HepG2 (cell line): ENCODE results near the gene ZNF174. TPM values are rescaled to one million over a fixed set of nuclear protein-coding genes. Genes with fewer than 3 reads are reported as not detected.

Experiments used
- ATF3 ChIP-seq: sonication (generic); formaldehyde crosslinking; IDR thresholded peaks from 2 replicates; pipeline ENCODE4 v1.4.0; 2020; ENCODE audit warnings: missing genetic modification reagents
- EZH2 ChIP-seq: conservative IDR thresholded peaks from 2 replicates; pipeline ENCODE4 v1.6.1; 2012; ENCODE audit warnings: mild to moderate bottlenecking, low read depth, low read length, moderate library complexity
- FOXP1 ChIP-seq, 2 experiments: fragments of 450-650 bp in 1 of 2; IDR thresholded peaks; 2 replicates each; pipeline ENCODE4 v1.6.1; 2017 to 2018; ENCODE audit warnings: antibody characterized with exemption in 1 of 2
- HNF1A ChIP-seq, 2 experiments: sonication (generic) in 1 of 2; formaldehyde crosslinking in 1 of 2; IDR thresholded peaks; 2 replicates each; pipeline versions ENCODE4 v1.4.0 to v1.6.1; 2016 to 2020; ENCODE audit warnings: borderline replicate concordance in 1 of 2, low read depth in 1 of 2, mild to moderate bottlenecking in 1 of 2, missing genetic modification reagents in 1 of 2
- MTERF4 ChIP-seq: sonication (generic); formaldehyde crosslinking; IDR thresholded peaks from 2 replicates; pipeline ENCODE4 v1.8.0; 2023; ENCODE audit warnings: mild to moderate bottlenecking, missing genetic modification reagents
- MTF2 ChIP-seq: sonication (generic); formaldehyde crosslinking; IDR thresholded peaks from 2 replicates; pipeline ENCODE4 v1.5.0; 2020; ENCODE audit warnings: missing genetic modification reagents, borderline replicate concordance
- NFYB ChIP-seq: sonication (generic); formaldehyde crosslinking; IDR thresholded peaks from 2 replicates; pipeline ENCODE4 v1.4.0; 2020; ENCODE audit warnings: missing genetic modification reagents
- RBFOX2 ChIP-seq: fragments of 200-400 bp; formaldehyde crosslinking; IDR thresholded peaks from 2 replicates; pipeline ENCODE4 v1.6.1; 2017; ENCODE audit warnings: low read depth, mild to moderate bottlenecking, low read length
- SMAD3 ChIP-seq: sonication (generic); formaldehyde crosslinking; IDR thresholded peaks from 2 replicates; pipeline ENCODE4 v1.4.0; 2020; ENCODE audit warnings: missing genetic modification reagents
- SMARCE1 ChIP-seq: fragments of 450-650 bp; IDR thresholded peaks from 2 replicates; pipeline ENCODE4 v1.6.1; 2017; ENCODE audit warnings: borderline replicate concordance
- SNAI1 ChIP-seq: sonication (generic); formaldehyde crosslinking; IDR thresholded peaks from 2 replicates; pipeline ENCODE4 v1.5.0; 2020; ENCODE audit warnings: mild to moderate bottlenecking, missing genetic modification reagents, borderline replicate concordance
- SRY ChIP-seq: sonication (generic); formaldehyde crosslinking; IDR thresholded peaks from 2 replicates; pipeline ENCODE4 v1.8.0; 2022; ENCODE audit warnings: mild to moderate bottlenecking, missing genetic modification reagents
- U2AF1 ChIP-seq: fragments of 200-400 bp; formaldehyde crosslinking; optimal IDR thresholded peaks from 2 replicates; pipeline ENCODE3; 2017; ENCODE audit warnings: mild to moderate bottlenecking, low read depth, low read length
- ZBTB10 ChIP-seq: sonication (generic); formaldehyde crosslinking; IDR thresholded peaks from 2 replicates; pipeline ENCODE4 v1.4.0; 2020; ENCODE audit warnings: missing genetic modification reagents, borderline replicate concordance
- ZNF260 ChIP-seq: sonication (generic); formaldehyde crosslinking; IDR thresholded peaks from 2 replicates; pipeline ENCODE4 v1.4.0; 2020; ENCODE audit warnings: missing genetic modification reagents, low read depth, mild to moderate bottlenecking, borderline replicate concordance
- ZNF274 ChIP-seq: sonication (generic); formaldehyde crosslinking; IDR thresholded peaks from 2 replicates; pipeline ENCODE4 v1.5.1; 2020; ENCODE audit warnings: mild to moderate bottlenecking, missing genetic modification reagents
- ZNF333 ChIP-seq: sonication (generic); formaldehyde crosslinking; IDR thresholded peaks from 2 replicates; pipeline ENCODE4 v1.4.0; 2020; ENCODE audit warnings: mild to moderate bottlenecking, missing genetic modification reagents, borderline replicate concordance
- ZNF468 ChIP-seq: sonication (generic); formaldehyde crosslinking; IDR thresholded peaks from 2 replicates; pipeline ENCODE4 v1.8.0; 2022; ENCODE audit warnings: mild to moderate bottlenecking, moderate library complexity, missing genetic modification reagents
- ZNF598 ChIP-seq: sonication (generic); formaldehyde crosslinking; IDR thresholded peaks from 2 replicates; pipeline ENCODE4 v1.5.1; 2020; ENCODE audit warnings: mild to moderate bottlenecking, missing genetic modification reagents, borderline replicate concordance
- ZNF703 ChIP-seq: sonication (generic); formaldehyde crosslinking; IDR thresholded peaks from 2 replicates; pipeline ENCODE4 v1.5.1; 2020; ENCODE audit warnings: missing genetic modification reagents, mild to moderate bottlenecking, moderate library complexity, borderline replicate concordance
- ZNF724P ChIP-seq: sonication (generic); formaldehyde crosslinking; IDR thresholded peaks from 2 replicates; pipeline ENCODE4 v1.8.0; 2022; ENCODE audit warnings: missing genetic modification reagents, borderline replicate concordance
- ZNF747 ChIP-seq: sonication (generic); formaldehyde crosslinking; IDR thresholded peaks from 2 replicates; pipeline ENCODE4 v1.8.1; 2023; ENCODE audit warnings: missing genetic modification reagents, mild to moderate bottlenecking, borderline replicate concordance
- polyA plus RNA-seq, 8 experiments: library from polyadenylated mRNA; depleted of rRNA in 3 of 8; stranded (reverse) in 7 of 8; unstranded in 1 of 8; fragments of >200 nt; fragmentation: Illumina TruSeq in 4 of 8; extraction: Trizol in 4 of 8; gene quantifications; 2 replicates each; pipeline versions ENCODE4 v1.2.1 to v1.2.3, GENCODE V29; 2011 to 2016; ENCODE audit warnings: low read depth in 4 of 8, missing spikeins in 1 of 8, mixed read lengths in 1 of 8; ENCODE audit not compliant: insufficient read depth in 1 of 8
- total RNA-seq, 5 experiments: library from RNA; depleted of rRNA; stranded (reverse); fragments of >200 nt; fragmentation: Illumina TruSeq; extraction: Trizol; gene quantifications; 2 replicates each; pipeline ENCODE4 v1.2.3, GENCODE V29; 2016; ENCODE audit warnings: low read depth in 1 of 5

Gene ZNF174
- total and polyA plus RNA-seq, 2 of the 13 experiments (the other 11 are each of a cell fraction or from before 2014, with no cell fraction given), result 8.3 to 10.6 TPM

GRCh38 chr16:3364774-3365427, 36.1 kb upstream of the ZNF174 start (continued):
- TF ChIP-seq ZBTB10 (CRISPR knock-in tag) (no peak), MTERF4 (CRISPR knock-in tag) (no peak), MTF2 (CRISPR knock-in tag) (no peak), EZH2 (no peak), SMARCE1 (no peak), FOXP1 (IDR thresholded peaks at IDR 0.05) (no peak), FOXP1 (CRISPR knock-in tag; IDR thresholded peaks at IDR 0.05) (no peak), ZNF747 (CRISPR knock-in tag) (no peak), SNAI1 (CRISPR knock-in tag) (no peak), ZNF703 (CRISPR knock-in tag) (no peak), U2AF1 (no peak), ZNF333 (no peak), SMAD3 (CRISPR knock-in tag) (no peak), ZNF260 (CRISPR knock-in tag) (no peak), ZNF274 (CRISPR knock-in tag) (no peak), ZNF468 (CRISPR knock-in tag) (no peak), ZNF724P (no peak), ZNF598 (CRISPR knock-in tag) (no peak), NFYB (CRISPR knock-in tag) (peak; percentile 70), RBFOX2 (peak; percentile 66), ATF3 (CRISPR knock-in tag) (no peak), HNF1A (IDR thresholded peaks at IDR 0.05; ENCODE audit: low read depth) (no peak), HNF1A (CRISPR knock-in tag; IDR thresholded peaks at IDR 0.05; ENCODE audit: borderline replicate concordance) (no peak), SRY (CRISPR knock-in tag) (no peak)
